Endothelial cell of umbilical vein (primary cell): ENCODE results near the gene GTF2E1. TPM values are rescaled to one million over a fixed set of nuclear protein-coding genes. Genes with fewer than 3 reads are reported as not detected.

Experiments used
- BruUV-seq: library from RNA; stranded (reverse); fragments of 400-500 nt; replicated peaks from 2 replicates; lab custom pipeline; 2021; lab: Mats Ljungman, UMichigan
- CTCF ChIA-PET: fragments of 300-600, 350-600 bp; sonication (Branson Sonifier 250); formaldehyde crosslinking; loops from one replicate; lab custom pipeline; 2021; ENCODE audit warnings: antibody characterized with exemption, inconsistent platforms; lab: Charles Lee
- POLR2A ChIA-PET: fragments of 300-600, 350-600 bp; sonication (Branson Sonifier 250); formaldehyde crosslinking; loops from one replicate; lab custom pipeline; 2021; ENCODE audit warnings: antibody characterized with exemption, inconsistent platforms; lab: Charles Lee
- DNase-seq: peaks from one replicate; pipeline ENCODE4 v3.0.0-alpha.2; 2011; ENCODE audit warnings: low read depth, low spot score
- FAIRE-seq: peaks from 2 replicates; lab custom pipeline; 2011; peaks lifted over from hg19 to GRCh38; lab: Jason Lieb, UNC
- H2AFZ ChIP-seq: 2 replicates; pipeline ENCODE4 v1.6.0; 2012; ENCODE audit warnings: low read depth, low read length, control low read depth, inconsistent platforms
- H3K27ac ChIP-seq: 2 replicates; pipeline ENCODE4 v1.5.1; 2011; ENCODE audit warnings: low read depth, mild to moderate bottlenecking, control low read depth, low read length, moderate library complexity; ENCODE audit not compliant: insufficient read depth
- H3K27me3 ChIP-seq, 2 experiments: 2 replicates each; pipeline versions ENCODE4 v1.6.0 to v1.6.1; 2011; ENCODE audit warnings: low read length in 2 of 2, mixed read lengths in 1 of 2; ENCODE audit not compliant: control insufficient read depth in 2 of 2, insufficient read depth in 2 of 2
- H3K36me3 ChIP-seq, 2 experiments: 2 replicates in 1 of 2; 3 replicates in 1 of 2; pipeline ENCODE4 v1.5.1; 2011; ENCODE audit warnings: low read length in 2 of 2, mild to moderate bottlenecking in 1 of 2, moderate library complexity in 1 of 2; ENCODE audit not compliant: control insufficient read depth in 2 of 2, insufficient read depth in 2 of 2; ENCODE audit errors: extremely low read depth in 1 of 2
- H3K4me1 ChIP-seq: 3 replicates; pipeline ENCODE4 v1.5.1; 2011; ENCODE audit warnings: mild to moderate bottlenecking, low read length; ENCODE audit not compliant: control insufficient read depth, insufficient read depth; ENCODE audit errors: extremely low read depth
- H3K4me2 ChIP-seq: 2 replicates; pipeline ENCODE4 v1.6.1; 2011; ENCODE audit warnings: low read length, control low read depth, mixed read lengths; ENCODE audit not compliant: insufficient read depth
- H3K4me3 ChIP-seq, 3 experiments: fragments of 200-600 bp in 1 of 3; sonication (generic), shearing (Covaris generic) in 1 of 3; replicated peaks in 1 of 3; 2 replicates each; pipeline ENCODE4 v1.5.1; 2011 to 2016; ENCODE audit warnings: control low read depth in 3 of 3, low read length in 3 of 3, mild to moderate bottlenecking in 2 of 3, inconsistent platforms in 1 of 3, low read depth in 1 of 3, moderate library complexity in 1 of 3; ENCODE audit not compliant: insufficient read depth in 1 of 3
- H3K79me2 ChIP-seq: 2 replicates; pipeline ENCODE4 v1.6.0; 2012; ENCODE audit warnings: low read length, inconsistent platforms; ENCODE audit not compliant: control insufficient read depth, insufficient read depth
- H3K9ac ChIP-seq: replicated peaks from 2 replicates; pipeline ENCODE3; 2011; ENCODE audit warnings: low read length, control low read depth; ENCODE audit not compliant: insufficient read depth; ENCODE audit errors: extremely low read depth
- H3K9me1 ChIP-seq: replicated peaks from 3 replicates; pipeline ENCODE4 v1.6.0; 2011; ENCODE audit warnings: mild to moderate bottlenecking, low read length; ENCODE audit not compliant: control insufficient read depth, insufficient read depth; ENCODE audit errors: extremely low read depth
- H3K9me3 ChIP-seq: replicated peaks from 2 replicates; pipeline ENCODE4 v1.5.1; 2012; ENCODE audit warnings: low read length, inconsistent platforms; ENCODE audit not compliant: control insufficient read depth, insufficient read depth
- H4K20me1 ChIP-seq: replicated peaks from 2 replicates; pipeline ENCODE3; 2011; ENCODE audit warnings: mild to moderate bottlenecking, low read length; ENCODE audit not compliant: control insufficient read depth, insufficient read depth; ENCODE audit errors: extremely low read depth
- CTCF ChIP-seq, 2 donors: IDR thresholded peaks; 1 replicate in 1 of 2; 2 replicates in 1 of 2; pipeline ENCODE4 v1.5.1; 2011; ENCODE audit warnings: low read length in 2 of 2, mild to moderate bottlenecking in 2 of 2, moderate library complexity in 2 of 2, control low read depth in 1 of 2, inconsistent platforms in 1 of 2, low read depth in 1 of 2; ENCODE audit not compliant: insufficient read depth in 1 of 2; ENCODE audit errors: extremely low read depth in 1 of 2
- EZH2 ChIP-seq: IDR thresholded peaks from 2 replicates; pipeline ENCODE4 v1.6.1; 2012; ENCODE audit warnings: borderline replicate concordance, low read depth, mild to moderate bottlenecking, moderate library complexity, low read length, inconsistent platforms; ENCODE audit not compliant: severe bottlenecking
- FOS ChIP-seq: IDR thresholded peaks from 2 replicates; pipeline ENCODE4 v1.6.1; 2011; ENCODE audit warnings: mild to moderate bottlenecking, low read length, moderate library complexity, borderline replicate concordance; ENCODE audit not compliant: insufficient read depth
- GATA2 ChIP-seq: IDR thresholded peaks from 2 replicates; pipeline ENCODE4 v1.7.0; 2011; ENCODE audit warnings: low read depth, mild to moderate bottlenecking, moderate library complexity, mixed read lengths, low read length; ENCODE audit not compliant: insufficient read length, insufficient read depth
- JUN ChIP-seq: IDR thresholded peaks from 2 replicates; pipeline ENCODE4 v1.6.1; 2011; ENCODE audit warnings: borderline replicate concordance, low read depth; ENCODE audit not compliant: insufficient read length, insufficient read depth
- MAX ChIP-seq: IDR thresholded peaks from 2 replicates; pipeline ENCODE4 v1.6.1; 2011; ENCODE audit not compliant: insufficient read depth, insufficient read length
- MYC ChIP-seq: IDR thresholded peaks from one replicate; pipeline ENCODE4 v1.6.1; 2011; ENCODE audit warnings: mild to moderate bottlenecking, low read depth, low read length
- POLR2A ChIP-seq: IDR thresholded peaks from 2 replicates; pipeline ENCODE4 v1.6.1; 2012; ENCODE audit warnings: low read depth, mild to moderate bottlenecking, control low read depth, low read length
- POLR2AphosphoS5 ChIP-seq: IDR thresholded peaks from 2 replicates; pipeline ENCODE4 v1.6.1; 2012; ENCODE audit warnings: low read depth, mild to moderate bottlenecking, control low read depth, low read length, moderate library complexity; ENCODE audit not compliant: insufficient read depth
- dilution Hi-C: fragments of 300-500 bp; cut with MboI; formaldehyde crosslinking; loops from one replicate; pipeline ENCODE4 v1.15.0; 2019; ENCODE audit warnings: low sequenced_read_pairs; ENCODE audit not compliant: extremely low pct_ligation_motif_present
- intact Hi-C: fragments of 100-400 bp; cut with micrococcal nuclease; formaldehyde crosslinking; loops from one replicate; pipeline ENCODE4 v1.10.0; 2022
- polyA plus RNA-seq, 4 experiments: library from polyadenylated mRNA; depleted of rRNA in 3 of 4; stranded (reverse) in 3 of 4; unstranded in 1 of 4; fragments of >200 nt; gene quantifications; 2 replicates each; pipeline versions ENCODE4 v1.2.1 to v1.2.3, GENCODE V29; 2011 to 2012; ENCODE audit warnings: missing spikeins in 1 of 4
- total RNA-seq: library from RNA; stranded (reverse); gene quantifications from 2 replicates; pipeline ENCODE4 v1.2.3, GENCODE V29; 2021

Gene GTF2E1
- total and polyA plus RNA-seq, 2 donors (not counting 3 experiments of a cell fraction or from before 2014, with no cell fraction given) = 10.6 to 27.7 TPM

GRCh38 chr3:120749843-120750242 is 7.3 kb downstream of the GTF2E1 start:
- H3K4me1 ChIP-seq = peaks cover 10% of the 10 kb centered on the region
- DNase-seq = no peak
- intact Hi-C loops = no loop called here
- TF ChIP-seq CTCF (IDR thresholded peaks at IDR 0.05; ENCODE audit: extremely low read depth in 1 of 2, insufficient read depth in 1 of 2, low read depth in 1 of 2, low read length in 2 of 2) = no peak
- no peak for TF ChIP-seq FOS
- no peak for TF ChIP-seq MYC
- TF ChIP-seq EZH2 = no peak
- no peak for TF ChIP-seq POLR2AphosphoS5
- TF ChIP-seq GATA2 = no peak
- no peak for TF ChIP-seq POLR2A
- TF ChIP-seq JUN = no peak
- no peak for TF ChIP-seq MAX
- BruUV-seq = no TSS peak
- dilution Hi-C loops = no loop called here
- no peaks in the 10 kb centered on the region for H3K9me3 ChIP-seq
- no peaks in the 10 kb centered on the region for H4K20me1 ChIP-seq
- H3K27ac ChIP-seq = no peak overlapping the region
- no peak overlapping the region for H3K4me3 ChIP-seq
- H3K27me3 ChIP-seq = no peaks in the 10 kb centered on the region
- no peaks in the 10 kb centered on the region for H3K9me1 ChIP-seq
- no peak for FAIRE-seq
- no peak overlapping the region for H3K4me2 ChIP-seq
- ChIA-PET CTCF (no interaction called here), POLR2A (no interaction called here)
- no peak overlapping the region for H2AFZ ChIP-seq
- peaks cover 0 to 3% of the 10 kb centered on the region in 2 experiments for H3K36me3 ChIP-seq
- peaks cover 56% of the 10 kb centered on the region for H3K79me2 ChIP-seq
- no peak overlapping the region for H3K9ac ChIP-seq
